Stimulated activated CD8-positive, alpha-beta memory T cell treated with anti-CD3 and anti-CD28 coated beads, Interleukin-4, amount 100 ng/mL, for 24 hours (primary cell): ENCODE measurements around the gene MACROD2.

Experiments used
- DNase-seq: peaks from one replicate; pipeline ENCODE4 v3.0.0-alpha.2; 2020; ENCODE audit warnings: low read depth

The MACROD2 gene

DNA sequence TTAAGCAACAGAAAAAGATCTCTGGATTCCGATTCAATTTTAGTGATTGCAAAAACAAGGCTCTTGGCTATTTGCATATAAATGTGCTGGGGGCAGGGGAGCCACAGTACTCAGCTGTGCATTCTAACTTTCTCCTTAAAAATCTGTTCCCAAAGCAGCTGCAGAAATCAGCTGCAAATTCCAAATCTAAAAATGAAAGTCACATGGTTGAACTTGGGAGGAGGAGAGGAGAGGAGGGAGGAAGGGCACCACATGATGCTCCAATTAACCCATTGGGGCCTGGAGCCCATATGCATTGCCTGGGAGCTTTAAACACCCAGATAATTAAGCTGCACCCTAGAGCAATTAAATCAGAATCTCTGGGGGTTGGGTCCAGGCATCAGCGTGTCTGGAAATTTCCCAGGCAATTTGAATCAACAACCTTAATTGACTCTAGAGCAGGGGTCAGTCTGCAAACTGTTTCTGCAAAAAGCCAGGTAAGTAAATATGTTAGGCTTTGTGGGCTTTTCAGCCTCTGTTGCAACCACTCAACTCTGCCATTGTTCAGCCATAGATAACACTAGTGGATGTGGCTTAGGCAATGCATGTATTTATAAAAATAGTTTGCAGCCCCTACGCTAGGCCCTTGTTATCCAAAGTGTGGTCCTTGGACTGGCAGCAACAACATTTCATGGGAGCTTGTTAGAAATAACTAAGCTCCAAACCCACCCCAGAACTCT lies 2069.8 kb downstream of the MACROD2 start:
- DNase-seq: no peak

DNA sequence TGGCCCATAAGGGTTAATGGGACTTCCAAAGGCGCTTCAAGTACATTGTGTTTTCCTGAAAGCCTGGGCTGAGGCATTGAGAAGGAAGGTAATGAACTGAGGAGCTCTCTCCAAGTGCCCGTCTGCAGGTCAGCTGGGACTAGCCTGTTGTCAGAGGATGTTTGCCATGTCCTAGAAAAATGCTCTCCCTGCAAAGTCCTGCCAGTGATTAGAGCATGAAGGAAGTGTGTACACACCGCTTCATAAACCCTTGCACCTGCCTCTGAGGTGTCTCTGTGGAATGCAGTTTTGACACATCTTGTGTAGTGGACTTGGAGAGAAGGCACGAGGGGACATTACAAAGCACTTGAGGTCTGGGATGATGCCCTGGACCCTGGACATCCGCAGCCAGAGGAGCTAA lies 2071.3 kb downstream of the MACROD2 start:
- DNase-seq: no peak

- no peak for DNase-seq
Observed at GRCh38 chr20:16069389-16070010, 2074.2 kb downstream of the MACROD2 start.

- no peak for DNase-seq
Observed at GRCh38 chr20:16072220-16072619, 2076.9 kb downstream of the MACROD2 start.

GRCh38 chr20:16078172-16078898 lies 2083.0 kb downstream of the MACROD2 start:
- no peak for DNase-seq

GRCh38 chr20:16081421-16081820 lies 2086.1 kb downstream of the MACROD2 start:
- DNase-seq: no peak

GRCh38 chr20:16082051-16082550 lies 2086.8 kb downstream of the MACROD2 start:
- DNase-seq: no peak

DNA sequence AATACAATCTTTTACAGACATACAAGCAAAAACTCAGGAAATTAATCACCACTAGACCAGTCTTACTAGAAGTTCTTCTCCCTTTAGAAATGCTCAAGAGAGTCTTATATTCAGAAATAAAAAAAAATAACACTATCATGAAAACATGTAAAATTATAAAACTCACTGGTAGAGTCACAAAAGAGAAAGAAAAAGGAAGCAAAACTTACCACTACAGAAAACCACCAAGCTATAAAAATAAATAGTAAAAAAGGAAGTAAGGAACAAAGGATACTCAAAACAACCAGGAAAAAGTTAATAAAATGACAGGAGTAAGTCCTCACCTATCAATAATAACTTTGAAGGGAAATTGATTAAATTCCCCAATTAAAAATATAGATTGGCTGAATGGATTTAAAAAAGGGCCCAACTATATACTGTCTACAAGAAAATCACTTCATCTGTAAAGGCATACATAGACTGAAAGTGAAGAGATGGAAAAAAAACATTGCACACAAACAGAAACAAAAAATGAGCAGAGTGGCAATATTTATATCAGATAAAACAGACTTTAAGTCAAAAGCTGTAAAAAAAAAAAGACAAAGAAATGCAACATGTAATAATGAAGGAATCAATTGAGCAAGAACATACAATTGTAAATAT lies 2088.4 kb downstream of the MACROD2 start:
- DNase-seq: no peak

DNA sequence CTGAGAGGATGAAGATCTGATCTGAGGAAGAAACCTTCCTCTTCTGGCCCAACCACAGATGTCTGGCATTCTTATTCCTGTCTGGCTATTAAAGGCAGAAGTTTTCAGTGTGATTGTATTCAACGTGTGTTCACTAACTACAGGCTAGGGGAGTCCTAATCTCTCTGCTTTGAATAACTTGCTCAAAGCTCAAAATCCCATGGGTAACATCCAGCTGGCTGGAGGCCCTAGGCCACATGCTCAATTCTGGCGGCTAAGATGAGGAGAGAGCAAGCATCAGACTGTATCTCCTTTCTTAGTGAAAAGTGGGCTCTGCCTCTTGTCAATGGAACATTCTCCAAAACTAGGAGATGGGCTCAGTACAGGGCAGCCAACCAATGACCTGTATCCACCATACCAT lies 2099.9 kb downstream of the MACROD2 start:
- DNase-seq: no peak

GRCh38 chr20:16096756-16097326 lies 2101.5 kb downstream of the MACROD2 start:
- DNase-seq: no peak

- DNase-seq: no peak
Observed at GRCh38 chr20:16097788-16098187, 2102.5 kb downstream of the MACROD2 start.

- DNase-seq: no peak
Observed at GRCh38 chr20:16098890-16099639, 2103.7 kb downstream of the MACROD2 start.

- no peak for DNase-seq
Observed at GRCh38 chr20:16100111-16100510, 2104.8 kb downstream of the MACROD2 start.

- DNase-seq: no peak
Observed at GRCh38 chr20:16100767-16101166, 2105.5 kb downstream of the MACROD2 start.
